HCT116 (cell line): ENCODE data around the gene ATXN1. TPM values are rescaled to one million over a fixed set of nuclear protein-coding genes. Genes with fewer than 3 reads are reported as not detected.

Experiments used
- ATAC-seq: fragments of 200-7000 bp; cut with Tn5 transposase; 2 replicates; pipeline ENCODE4 v1.9.1; 2020; ENCODE audit warnings: mild to moderate bottlenecking, moderate library complexity
- BruUV-seq: library from RNA; stranded (reverse); fragments of 400-500 nt; replicated peaks from 2 replicates; lab custom pipeline; 2021; lab: Mats Ljungman, UMichigan
- CTCF ChIA-PET: fragments of 300-600 bp; sonication (Branson Sonifier 250); formaldehyde crosslinking; loops from one replicate; lab custom pipeline; 2021; ENCODE audit warnings: antibody characterized with exemption; lab: Charles Lee
- POLR2A ChIA-PET: fragments of 300-600, 350-600 bp; sonication (Branson Sonifier 250); formaldehyde crosslinking; loops from one replicate; lab custom pipeline; 2021; ENCODE audit warnings: antibody characterized with exemption; lab: Charles Lee
- RAD21 ChIA-PET, 2 experiments: fragments of 300-600 bp; sonication (Branson Sonifier 250); formaldehyde crosslinking; loops; one replicate each; lab custom pipeline; 2023; ENCODE audit warnings: low total read pairs in 2 of 2; ENCODE audit not compliant: uncharacterized antibody in 2 of 2, unreplicated experiment in 2 of 2, low non-redundant PET in 1 of 2; lab: Charles Lee
- DNase-seq: peaks from one replicate; pipeline ENCODE4 v3.0.0-alpha.2; 2010; ENCODE audit warnings: low read depth, low spot score
- H2AFZ ChIP-seq: fragments of 200-600 bp; shearing (Covaris generic), sonication (generic); 2 replicates; pipeline ENCODE4 v1.6.1; 2017; ENCODE audit warnings: low read depth, mixed run types, mixed read lengths, antibody characterized with exemption, low read length; ENCODE audit not compliant: poor library complexity, severe bottlenecking
- H3K27ac ChIP-seq: 2 replicates; pipeline ENCODE4 v1.5.1; 2012; ENCODE audit warnings: low read depth, low read length
- H3K27me3 ChIP-seq: fragments of 200-600 bp; sonication (generic); 2 replicates; pipeline ENCODE4 v1.6.1; 2016; ENCODE audit warnings: mixed run types, low read length, mixed read lengths; ENCODE audit not compliant: insufficient read depth
- H3K36me3 ChIP-seq, 2 experiments: fragments of 200-500 bp in 1 of 2; fragments of 200-600 bp in 1 of 2; sonication (Bioruptor generic) in 1 of 2; sonication (generic) in 1 of 2; 2 replicates each; pipeline versions ENCODE4 v1.5.1 to v1.6.1; 2014 to 2016; ENCODE audit warnings: low read length in 2 of 2, inconsistent platforms in 1 of 2, mixed read lengths in 1 of 2, mixed run types in 1 of 2; ENCODE audit not compliant: insufficient read depth in 2 of 2, control insufficient read depth in 1 of 2
- H3K4me1 ChIP-seq, 2 experiments: fragments of 200-600 bp in 1 of 2; sonication (generic) in 1 of 2; 2 replicates each; pipeline versions ENCODE4 v1.5.1 to v1.6.1; 2012 to 2017; ENCODE audit warnings: low read length in 2 of 2, inconsistent platforms in 1 of 2, mild to moderate bottlenecking in 1 of 2, mixed read lengths in 1 of 2, mixed run types in 1 of 2, moderate library complexity in 1 of 2; ENCODE audit not compliant: insufficient read depth in 2 of 2, control insufficient read depth in 1 of 2
- H3K4me2 ChIP-seq: fragments of 200-600 bp; sonication (generic); 2 replicates; pipeline ENCODE4 v1.6.1; 2017; ENCODE audit warnings: mixed run types, low read length, mixed read lengths
- H3K4me3 ChIP-seq, 2 experiments: fragments of 200-600 bp in 1 of 2; sonication (generic) in 1 of 2; replicated peaks in 1 of 2; 2 replicates each; pipeline ENCODE4 v1.5.1; 2011 to 2016; ENCODE audit warnings: low read length in 2 of 2, control low read depth in 1 of 2, low read depth in 1 of 2, mild to moderate bottlenecking in 1 of 2, mixed read lengths in 1 of 2, mixed run types in 1 of 2
- H3K79me2 ChIP-seq: fragments of 200-600 bp; sonication (generic); 2 replicates; pipeline ENCODE4 v1.6.1; 2017; ENCODE audit warnings: mild to moderate bottlenecking, mixed run types, low read length, moderate library complexity, mixed read lengths; ENCODE audit not compliant: insufficient read depth
- H3K9ac ChIP-seq: fragments of 200-600 bp; sonication (generic); 2 replicates; pipeline ENCODE4 v1.6.1; 2016; ENCODE audit warnings: low read length, mixed read lengths
- H3K9me2 ChIP-seq: fragments of 200-600 bp; sonication (generic), shearing (Covaris generic); 2 replicates; pipeline ENCODE4 v1.6.1; 2017; ENCODE audit warnings: mixed run types, mild to moderate bottlenecking, moderate library complexity; ENCODE audit not compliant: insufficient read depth
- H3K9me3 ChIP-seq, 2 experiments: fragments of 200-500 bp in 1 of 2; fragments of 200-600 bp in 1 of 2; sonication (Bioruptor generic) in 1 of 2; sonication (generic) in 1 of 2; 2 replicates each; pipeline ENCODE4 v1.6.1; 2014 to 2017; ENCODE audit warnings: low read length in 2 of 2, mixed read lengths in 2 of 2, inconsistent platforms in 1 of 2, low read depth in 1 of 2, mild to moderate bottlenecking in 1 of 2, mixed run types in 1 of 2, moderate library complexity in 1 of 2; ENCODE audit not compliant: control insufficient read depth in 1 of 2, insufficient read depth in 1 of 2
- H4K20me1 ChIP-seq: fragments of 200-600 bp; sonication (generic), shearing (Covaris generic); 2 replicates; pipeline ENCODE4 v1.6.1; 2017; ENCODE audit warnings: mixed run types, mild to moderate bottlenecking, moderate library complexity; ENCODE audit not compliant: insufficient read depth
- CBX3 ChIP-seq: IDR thresholded peaks from 2 replicates; pipeline ENCODE4 v1.6.1; 2012; ENCODE audit warnings: low read depth
- CEBPB ChIP-seq: IDR thresholded peaks from 2 replicates; pipeline ENCODE4 v1.6.1; 2012; ENCODE audit warnings: low read depth
- CTCF ChIP-seq, 3 experiments: fragments of 200-600 bp in 1 of 3; sonication (generic) in 1 of 3; IDR thresholded peaks in 2 of 3; conservative IDR thresholded peaks in 1 of 3; 2 replicates each; pipeline ENCODE4 v1.5.1; 2012 to 2017; ENCODE audit warnings: low read depth in 2 of 3, low read length in 2 of 3, antibody characterized with exemption in 1 of 3, borderline replicate concordance in 1 of 3, control low read depth in 1 of 3, mild to moderate bottlenecking in 1 of 3, mixed read lengths in 1 of 3, mixed run types in 1 of 3, moderate library complexity in 1 of 3; ENCODE audit not compliant: insufficient read depth in 1 of 3
- EGR1 ChIP-seq: IDR thresholded peaks from 2 replicates; pipeline ENCODE4 v1.6.1; 2012; ENCODE audit warnings: low read depth
- EZH2 ChIP-seq: fragments of 200-600 bp; sonication (generic); IDR thresholded peaks from 2 replicates; pipeline ENCODE4 v1.6.1; 2017; ENCODE audit warnings: antibody characterized with exemption, mixed run types
- EZH2phosphoT487 ChIP-seq: fragments of 200-600 bp; IDR thresholded peaks from 2 replicates; pipeline ENCODE4 v1.6.1; 2018; ENCODE audit warnings: antibody characterized with exemption, borderline replicate concordance
- FOSL1 ChIP-seq: IDR thresholded peaks from 2 replicates; pipeline ENCODE4 v1.6.1; 2012; ENCODE audit warnings: low read depth
- JUND ChIP-seq: IDR thresholded peaks from 2 replicates; pipeline ENCODE4 v1.6.1; 2012
- POLR2AphosphoS5 ChIP-seq: IDR thresholded peaks from 2 replicates; pipeline ENCODE4 v1.6.1; 2011; ENCODE audit warnings: mild to moderate bottlenecking, low read depth, low read length, moderate library complexity
- REST ChIP-seq: IDR thresholded peaks from 2 replicates; pipeline ENCODE4 v1.6.1; 2012; ENCODE audit warnings: low read depth
- TCF7L2 ChIP-seq: IDR thresholded peaks from 2 replicates; pipeline ENCODE4 v1.7.0; 2011; ENCODE audit warnings: borderline replicate concordance, inconsistent platforms; ENCODE audit not compliant: insufficient read depth, insufficient read length; ENCODE audit errors: extremely low read depth
- YY1 ChIP-seq: IDR thresholded peaks from 2 replicates; pipeline ENCODE4 v1.6.1; 2011; ENCODE audit warnings: low read length, low read depth, moderate library complexity, mild to moderate bottlenecking; ENCODE audit not compliant: insufficient replicate concordance; ENCODE audit errors: extremely low read depth
- ZBTB33 ChIP-seq: IDR thresholded peaks from 2 replicates; pipeline ENCODE4 v1.6.1; 2011; ENCODE audit warnings: mild to moderate bottlenecking, low read length, moderate library complexity; ENCODE audit not compliant: insufficient replicate concordance; ENCODE audit errors: extremely low read depth
- ZFX ChIP-seq: fragments of 450-650 bp; IDR thresholded peaks from 2 replicates; pipeline ENCODE4 v1.6.1; 2017
- ZNF274 ChIP-seq: fragments of 200-500 bp; sonication (Bioruptor generic); IDR thresholded peaks from 2 replicates; pipeline ENCODE4 v1.6.1; 2014; ENCODE audit warnings: mild to moderate bottlenecking, low read depth, low read length, inconsistent platforms
- intact Hi-C: fragments of 100-400 bp; cut with micrococcal nuclease; formaldehyde crosslinking; loops from 2 replicates; pipeline ENCODE4 v1.10.0; 2022
- total RNA-seq: library from RNA; stranded (reverse); gene quantifications from one replicate; pipeline ENCODE4 v1.2.1, GENCODE V29; 2021; ENCODE audit not compliant: unreplicated experiment
- TF ChIP-seq, protein P1 (sequence below): IDR thresholded peaks from 2 replicates; pipeline ENCODE4 v1.6.1; 2012

Gene ATXN1
- total RNA-seq, 1 experiment from 2014 or later, result 21.0 TPM

GRCh38 chr6:16750566-16750965, 10.7 kb downstream of the ATXN1 start (continued):
- TF ChIP-seq REST (no peak), CBX3 (no peak), POLR2AphosphoS5 (no peak)

DNA sequence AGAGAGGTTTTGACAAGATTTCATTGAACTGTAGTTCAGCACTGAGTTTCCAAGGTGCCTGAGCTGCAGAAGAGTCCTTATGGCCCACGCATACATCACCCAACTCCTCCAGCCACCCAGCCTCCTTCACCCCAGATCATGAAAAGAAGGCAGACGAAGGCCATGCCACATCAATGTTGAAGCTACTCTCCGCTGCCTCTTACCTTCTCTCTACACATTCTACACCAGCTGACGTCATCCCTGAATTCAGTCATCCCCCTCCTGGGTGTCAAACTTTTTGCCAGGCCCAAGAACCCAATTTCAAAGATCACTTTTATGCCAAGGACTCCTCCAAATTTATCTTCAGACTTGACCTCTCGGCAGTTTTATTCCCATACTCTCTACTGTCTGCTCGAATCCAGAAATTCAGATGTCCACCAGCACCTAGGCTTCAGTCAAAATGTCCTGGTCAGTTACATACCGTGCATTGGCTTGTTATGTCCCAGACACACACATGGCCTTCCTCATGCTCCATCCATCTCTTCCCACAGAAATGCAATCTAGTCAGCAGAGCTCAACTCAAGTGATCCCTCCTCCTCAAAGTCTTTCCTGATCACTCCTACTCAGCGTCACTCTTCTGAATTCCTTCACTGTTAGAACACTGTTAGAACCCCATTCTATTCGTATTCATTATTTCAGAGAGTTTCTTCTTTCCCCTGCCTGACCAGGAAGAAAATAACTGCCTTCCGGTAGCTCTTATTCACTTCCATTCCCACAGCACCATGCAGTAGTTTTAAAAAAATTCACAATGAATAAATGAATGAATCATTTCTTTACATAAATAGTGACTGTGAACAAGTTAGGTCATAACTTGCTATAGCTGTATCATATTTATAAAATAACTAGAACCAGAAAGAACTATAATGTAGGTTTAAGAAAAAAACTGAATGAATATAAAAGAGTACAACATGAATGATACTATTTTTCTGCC, 11.5 kb downstream of the ATXN1 start:
- ATAC-seq, result no peak
- H4K20me1 ChIP-seq, result 0 out of 2 replicates have a peak, but pooled peaks cover 4% of the 10 kb centered on the region
- H3K9ac ChIP-seq, result no peak overlapping the region
- H3K36me3 ChIP-seq, result no peaks in the 10 kb centered on the region
- H3K9me2 ChIP-seq, result no peaks in the 10 kb centered on the region
- no peak overlapping the region for H3K4me2 ChIP-seq
- no peaks in the 10 kb centered on the region for H3K79me2 ChIP-seq
- H3K27ac ChIP-seq, result no peak overlapping the region
- RAD21 ChIA-PET, result no interaction called here
- H2AFZ ChIP-seq, result no peak overlapping the region
- CTCF ChIA-PET, result no interaction called here
- BruUV-seq, result no TSS peak
- POLR2A ChIA-PET, result no interaction called here
- H3K27me3 ChIP-seq, result no peaks in the 10 kb centered on the region
- no peak for DNase-seq
- H3K9me3 ChIP-seq, result no peaks in the 10 kb centered on the region
- no peak overlapping the region for H3K4me3 ChIP-seq
- intact Hi-C loops, result no loop called here
- H3K4me1 ChIP-seq, result peaks cover 22 to 26% of the 10 kb centered on the region in 2 experiments
- no peak for TF ChIP-seq ZNF274
- TF ChIP-seq CEBPB, result no peak
- TF ChIP-seq CBX3, result no peak
- no peak for TF ChIP-seq JUND
- no peak for TF ChIP-seq EZH2phosphoT487
- no peak for TF ChIP-seq YY1
- TF ChIP-seq ZFX, result no peak
- TF ChIP-seq FOSL1, result no peak
- no peak for TF ChIP-seq ZBTB33
- TF ChIP-seq, protein P1, sequence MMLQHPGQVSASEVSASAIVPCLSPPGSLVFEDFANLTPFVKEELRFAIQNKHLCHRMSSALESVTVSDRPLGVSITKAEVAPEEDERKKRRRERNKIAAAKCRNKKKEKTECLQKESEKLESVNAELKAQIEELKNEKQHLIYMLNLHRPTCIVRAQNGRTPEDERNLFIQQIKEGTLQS, result no peak
- TF ChIP-seq EGR1, result no peak
- no peak for TF ChIP-seq EZH2
- no peak for TF ChIP-seq TCF7L2
- no peak for TF ChIP-seq CTCF (IDR thresholded peaks at IDR 0.05 in 2 of 3, conservative IDR thresholded peaks at IDR 0.05 in 1 of 3; ENCODE audit: borderline replicate concordance in 1 of 3, insufficient read depth in 1 of 3, low read depth in 2 of 3, low read length in 2 of 3)
